HCT116 (cell line): Measurements from ENCODE around the gene PRELID1. TPM values are rescaled to one million over a fixed set of nuclear protein-coding genes. Genes with fewer than 3 reads are reported as not detected.

Source experiments
- ATAC-seq: fragments of 200-7000 bp; cut with Tn5 transposase; 2 replicates; pipeline ENCODE4 v1.9.1; 2020; ENCODE audit warnings: mild to moderate bottlenecking, moderate library complexity
- BruUV-seq: library from RNA; stranded (reverse); fragments of 400-500 nt; replicated peaks from 2 replicates; lab custom pipeline; 2021; lab: Mats Ljungman, UMichigan
- CTCF ChIA-PET: fragments of 300-600 bp; sonication (Branson Sonifier 250); formaldehyde crosslinking; loops from one replicate; lab custom pipeline; 2021; ENCODE audit warnings: antibody characterized with exemption; lab: Charles Lee
- POLR2A ChIA-PET: fragments of 300-600, 350-600 bp; sonication (Branson Sonifier 250); formaldehyde crosslinking; loops from one replicate; lab custom pipeline; 2021; ENCODE audit warnings: antibody characterized with exemption; lab: Charles Lee
- RAD21 ChIA-PET, 2 experiments: fragments of 300-600 bp; sonication (Branson Sonifier 250); formaldehyde crosslinking; loops; one replicate each; lab custom pipeline; 2023; ENCODE audit warnings: low total read pairs in 2 of 2; ENCODE audit not compliant: uncharacterized antibody in 2 of 2, unreplicated experiment in 2 of 2, low non-redundant PET in 1 of 2; lab: Charles Lee
- DNase-seq: peaks from one replicate; pipeline ENCODE4 v3.0.0-alpha.2; 2010; ENCODE audit warnings: low read depth, low spot score
- H2AFZ ChIP-seq: fragments of 200-600 bp; shearing (Covaris generic), sonication (generic); 2 replicates; pipeline ENCODE4 v1.6.1; 2017; ENCODE audit warnings: low read depth, mixed run types, mixed read lengths, antibody characterized with exemption, low read length; ENCODE audit not compliant: poor library complexity, severe bottlenecking
- H3K27ac ChIP-seq: 2 replicates; pipeline ENCODE4 v1.5.1; 2012; ENCODE audit warnings: low read depth, low read length
- H3K27me3 ChIP-seq: fragments of 200-600 bp; sonication (generic); 2 replicates; pipeline ENCODE4 v1.6.1; 2016; ENCODE audit warnings: mixed run types, low read length, mixed read lengths; ENCODE audit not compliant: insufficient read depth
- H3K36me3 ChIP-seq, 2 experiments: fragments of 200-500 bp in 1 of 2; fragments of 200-600 bp in 1 of 2; sonication (Bioruptor generic) in 1 of 2; sonication (generic) in 1 of 2; 2 replicates each; pipeline versions ENCODE4 v1.5.1 to v1.6.1; 2014 to 2016; ENCODE audit warnings: low read length in 2 of 2, inconsistent platforms in 1 of 2, mixed read lengths in 1 of 2, mixed run types in 1 of 2; ENCODE audit not compliant: insufficient read depth in 2 of 2, control insufficient read depth in 1 of 2
- H3K4me1 ChIP-seq, 2 experiments: fragments of 200-600 bp in 1 of 2; sonication (generic) in 1 of 2; 2 replicates each; pipeline versions ENCODE4 v1.5.1 to v1.6.1; 2012 to 2017; ENCODE audit warnings: low read length in 2 of 2, inconsistent platforms in 1 of 2, mild to moderate bottlenecking in 1 of 2, mixed read lengths in 1 of 2, mixed run types in 1 of 2, moderate library complexity in 1 of 2; ENCODE audit not compliant: insufficient read depth in 2 of 2, control insufficient read depth in 1 of 2
- H3K4me2 ChIP-seq: fragments of 200-600 bp; sonication (generic); 2 replicates; pipeline ENCODE4 v1.6.1; 2017; ENCODE audit warnings: mixed run types, low read length, mixed read lengths
- H3K4me3 ChIP-seq, 2 experiments: fragments of 200-600 bp in 1 of 2; sonication (generic) in 1 of 2; replicated peaks in 1 of 2; 2 replicates each; pipeline ENCODE4 v1.5.1; 2011 to 2016; ENCODE audit warnings: low read length in 2 of 2, control low read depth in 1 of 2, low read depth in 1 of 2, mild to moderate bottlenecking in 1 of 2, mixed read lengths in 1 of 2, mixed run types in 1 of 2
- H3K79me2 ChIP-seq: fragments of 200-600 bp; sonication (generic); 2 replicates; pipeline ENCODE4 v1.6.1; 2017; ENCODE audit warnings: mild to moderate bottlenecking, mixed run types, low read length, moderate library complexity, mixed read lengths; ENCODE audit not compliant: insufficient read depth
- H3K9ac ChIP-seq: fragments of 200-600 bp; sonication (generic); 2 replicates; pipeline ENCODE4 v1.6.1; 2016; ENCODE audit warnings: low read length, mixed read lengths
- H3K9me2 ChIP-seq: fragments of 200-600 bp; sonication (generic), shearing (Covaris generic); 2 replicates; pipeline ENCODE4 v1.6.1; 2017; ENCODE audit warnings: mixed run types, mild to moderate bottlenecking, moderate library complexity; ENCODE audit not compliant: insufficient read depth
- H3K9me3 ChIP-seq, 2 experiments: fragments of 200-500 bp in 1 of 2; fragments of 200-600 bp in 1 of 2; sonication (Bioruptor generic) in 1 of 2; sonication (generic) in 1 of 2; 2 replicates each; pipeline ENCODE4 v1.6.1; 2014 to 2017; ENCODE audit warnings: low read length in 2 of 2, mixed read lengths in 2 of 2, inconsistent platforms in 1 of 2, low read depth in 1 of 2, mild to moderate bottlenecking in 1 of 2, mixed run types in 1 of 2, moderate library complexity in 1 of 2; ENCODE audit not compliant: control insufficient read depth in 1 of 2, insufficient read depth in 1 of 2
- H4K20me1 ChIP-seq: fragments of 200-600 bp; sonication (generic), shearing (Covaris generic); 2 replicates; pipeline ENCODE4 v1.6.1; 2017; ENCODE audit warnings: mixed run types, mild to moderate bottlenecking, moderate library complexity; ENCODE audit not compliant: insufficient read depth
- POLR2AphosphoS5 ChIP-seq: IDR thresholded peaks from 2 replicates; pipeline ENCODE4 v1.6.1; 2011; ENCODE audit warnings: mild to moderate bottlenecking, low read depth, low read length, moderate library complexity
- RAD21 ChIP-seq: IDR thresholded peaks from 2 replicates; pipeline ENCODE4 v1.6.1; 2012; ENCODE audit warnings: low read depth, mild to moderate bottlenecking
- SP1 ChIP-seq: IDR thresholded peaks from 2 replicates; pipeline ENCODE4 v1.6.1; 2012; ENCODE audit warnings: low read depth
- TCF7L2 ChIP-seq: IDR thresholded peaks from 2 replicates; pipeline ENCODE4 v1.7.0; 2011; ENCODE audit warnings: borderline replicate concordance, inconsistent platforms; ENCODE audit not compliant: insufficient read depth, insufficient read length; ENCODE audit errors: extremely low read depth
- ZFX ChIP-seq: fragments of 450-650 bp; IDR thresholded peaks from 2 replicates; pipeline ENCODE4 v1.6.1; 2017
- intact Hi-C: fragments of 100-400 bp; cut with micrococcal nuclease; formaldehyde crosslinking; loops from 2 replicates; pipeline ENCODE4 v1.10.0; 2022
- total RNA-seq: library from RNA; stranded (reverse); gene quantifications from one replicate; pipeline ENCODE4 v1.2.1, GENCODE V29; 2021; ENCODE audit not compliant: unreplicated experiment
- TF ChIP-seq, protein P1 (sequence below), 3 experiments: fragments of 200-600 bp in 1 of 3; sonication (generic) in 1 of 3; IDR thresholded peaks in 2 of 3; conservative IDR thresholded peaks in 1 of 3; 2 replicates each; pipeline ENCODE4 v1.5.1; 2012 to 2017; ENCODE audit warnings: low read depth in 2 of 3, low read length in 2 of 3, antibody characterized with exemption in 1 of 3, borderline replicate concordance in 1 of 3, control low read depth in 1 of 3, mild to moderate bottlenecking in 1 of 3, mixed read lengths in 1 of 3, mixed run types in 1 of 3, moderate library complexity in 1 of 3; ENCODE audit not compliant: insufficient read depth in 1 of 3

Gene PRELID1
- total RNA-seq, 1 experiment from 2014 or later = 223 TPM

DNA sequence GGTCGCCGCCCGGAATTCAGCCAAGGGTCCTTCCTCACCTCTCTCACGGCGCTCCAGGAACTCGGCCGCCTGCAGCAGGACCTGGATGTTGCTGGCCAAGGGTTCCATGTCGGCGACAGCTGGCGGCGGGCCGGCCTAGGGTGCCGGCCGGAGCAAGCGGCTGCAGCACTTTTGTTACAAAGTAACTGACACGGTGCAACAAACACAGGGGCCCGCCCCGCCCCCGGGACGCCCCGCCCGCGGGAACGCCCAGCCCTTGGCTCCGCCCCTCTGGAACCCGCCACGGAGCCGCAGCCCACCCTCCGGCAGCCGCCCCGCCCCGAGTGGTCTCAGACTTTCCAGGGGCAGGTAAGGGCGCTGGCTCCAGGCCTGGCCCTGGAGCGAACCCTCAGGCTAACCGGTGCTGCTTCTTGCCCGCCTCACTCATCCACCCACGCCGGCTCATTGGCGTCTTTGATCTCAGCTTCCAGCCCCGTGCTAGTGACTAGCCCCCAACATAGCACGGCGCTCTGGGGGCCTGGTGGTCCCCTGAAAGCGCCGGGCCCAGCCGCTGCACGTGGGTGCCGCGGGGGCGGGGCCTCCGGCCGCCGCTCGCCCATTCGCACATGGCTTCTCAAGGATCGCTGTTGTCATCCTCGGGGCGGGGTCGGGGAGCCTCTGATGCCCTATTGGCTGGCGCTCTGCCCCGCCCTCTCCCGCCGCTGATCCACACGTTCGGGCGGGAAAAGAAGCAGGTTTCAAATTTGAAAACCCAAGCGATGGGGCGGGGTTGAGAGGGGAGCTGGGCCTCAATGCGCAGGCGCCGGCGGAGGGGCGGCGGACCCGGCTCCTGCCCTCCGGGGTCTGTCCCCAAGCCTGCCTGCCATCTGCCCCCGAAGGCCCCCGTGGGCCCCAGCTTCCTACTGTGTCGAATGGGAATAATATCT, 8.4 kb downstream of the PRELID1 start, which contains the start of gene MXD3:
TSS of gene MXD3 (minus strand) at position 176 of the 926 bp plus-strand sequence. CDS start at position 108, 68 bp downstream.
- POLR2A ChIA-PET = interaction anchor here (0.6 to 1.2 kb wide), 4 partner anchors 54 to 186 kb away, joined by 3 to 8 read pairs (median 4); partner anchors contain the start of genes GRK6 and PDLIM7
- Histone ChIP-seq H3K4me2 (peak within 1 kb of the TSS; percentile 79), H3K79me2 (no peaks in the 10 kb centered on the region), H4K20me1 (no peaks in the 10 kb centered on the region), H3K9ac (peak within 1 kb of the TSS; percentile 87), H3K4me3 (peak within 1 kb of the TSS; percentile 82 to 87), H3K36me3 (0 out of 4 replicates have a peak, but pooled peaks cover 0 to 4% of the 10 kb centered on the region in 2 experiments), H2AFZ (no peak within 1 kb of the TSS), H3K9me3 (no peaks in the 10 kb centered on the region), H3K27ac (peak within 1 kb of the TSS; percentile 82), H3K4me1 (peaks cover 18 to 45% of the 10 kb centered on the region in 2 experiments), H3K9me2 (no peaks in the 10 kb centered on the region), H3K27me3 (no peaks in the 10 kb centered on the region)
- TF ChIP-seq POLR2AphosphoS5 = peak; percentile 65
- TF ChIP-seq RAD21 = no peak
- TF ChIP-seq SP1 = no peak
- peak; percentile 53 for TF ChIP-seq TCF7L2
- TF ChIP-seq, protein P1, sequence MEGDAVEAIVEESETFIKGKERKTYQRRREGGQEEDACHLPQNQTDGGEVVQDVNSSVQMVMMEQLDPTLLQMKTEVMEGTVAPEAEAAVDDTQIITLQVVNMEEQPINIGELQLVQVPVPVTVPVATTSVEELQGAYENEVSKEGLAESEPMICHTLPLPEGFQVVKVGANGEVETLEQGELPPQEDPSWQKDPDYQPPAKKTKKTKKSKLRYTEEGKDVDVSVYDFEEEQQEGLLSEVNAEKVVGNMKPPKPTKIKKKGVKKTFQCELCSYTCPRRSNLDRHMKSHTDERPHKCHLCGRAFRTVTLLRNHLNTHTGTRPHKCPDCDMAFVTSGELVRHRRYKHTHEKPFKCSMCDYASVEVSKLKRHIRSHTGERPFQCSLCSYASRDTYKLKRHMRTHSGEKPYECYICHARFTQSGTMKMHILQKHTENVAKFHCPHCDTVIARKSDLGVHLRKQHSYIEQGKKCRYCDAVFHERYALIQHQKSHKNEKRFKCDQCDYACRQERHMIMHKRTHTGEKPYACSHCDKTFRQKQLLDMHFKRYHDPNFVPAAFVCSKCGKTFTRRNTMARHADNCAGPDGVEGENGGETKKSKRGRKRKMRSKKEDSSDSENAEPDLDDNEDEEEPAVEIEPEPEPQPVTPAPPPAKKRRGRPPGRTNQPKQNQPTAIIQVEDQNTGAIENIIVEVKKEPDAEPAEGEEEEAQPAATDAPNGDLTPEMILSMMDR (IDR thresholded peaks at IDR 0.05 in 2 of 3, conservative IDR thresholded peaks at IDR 0.05 in 1 of 3; ENCODE audit: borderline replicate concordance in 1 of 3, insufficient read depth in 1 of 3, low read depth in 2 of 3, low read length in 2 of 3) = no peak
- peak; percentile 67; the same call in 1 of the 2 replicates for TF ChIP-seq ZFX
- DNase-seq = peak; percentile 91
- RAD21 ChIA-PET = interaction anchor here in 1 of 2 experiments (1.0 kb wide), 1 partner anchor 198 kb away, joined by 5 read pairs; no protein-coding TSS in a partner anchor
- intact Hi-C loops = loop anchor here (5.0 kb wide), 1 partner anchor 185 kb away; the partner anchor contains the start of gene PDLIM7
- no TSS peak for BruUV-seq
- CTCF ChIA-PET = interaction anchor here (0.7 to 1.5 kb wide), 4 partner anchors 57 to 183 kb away, joined by 3 to 7 read pairs (median 4); no protein-coding TSS in a partner anchor
- ATAC-seq = peak; percentile 77
